Kidney epithelial cell (primary cell): ENCODE data around the gene ADAM19. TPM values are rescaled to one million over a fixed set of nuclear protein-coding genes. Genes with fewer than 3 reads are reported as not detected.

Source experiments
- DNase-seq: peaks from one replicate; pipeline ENCODE4 v3.0.0-alpha.2; 2010; ENCODE audit warnings: low read depth
- H3K27me3 ChIP-seq: 2 replicates; pipeline ENCODE4 v1.6.0; 2011; ENCODE audit warnings: low read length; ENCODE audit not compliant: control insufficient read depth, insufficient read depth
- H3K36me3 ChIP-seq: 2 replicates; pipeline ENCODE4 v1.5.1; 2011; ENCODE audit warnings: low read length; ENCODE audit not compliant: control insufficient read depth, insufficient read depth
- H3K4me3 ChIP-seq: 2 replicates; pipeline ENCODE4 v1.5.1; 2011; ENCODE audit warnings: low read depth, mild to moderate bottlenecking, control low read depth, low read length
- CTCF ChIP-seq: IDR thresholded peaks from 2 replicates; pipeline ENCODE4 v1.5.1; 2011; ENCODE audit warnings: mild to moderate bottlenecking, moderate library complexity, low read length, control low read depth, inconsistent platforms; ENCODE audit not compliant: insufficient read depth, poor library complexity, severe bottlenecking
- total RNA-seq: library from RNA; depleted of rRNA; stranded (reverse); fragments of >200 nt; gene quantifications from 2 replicates; pipeline ENCODE4 v1.2.3, GENCODE V29; 2015

Gene ADAM19
- total RNA-seq, 1 donor from 2014 or later: 61.0 TPM

DNA sequence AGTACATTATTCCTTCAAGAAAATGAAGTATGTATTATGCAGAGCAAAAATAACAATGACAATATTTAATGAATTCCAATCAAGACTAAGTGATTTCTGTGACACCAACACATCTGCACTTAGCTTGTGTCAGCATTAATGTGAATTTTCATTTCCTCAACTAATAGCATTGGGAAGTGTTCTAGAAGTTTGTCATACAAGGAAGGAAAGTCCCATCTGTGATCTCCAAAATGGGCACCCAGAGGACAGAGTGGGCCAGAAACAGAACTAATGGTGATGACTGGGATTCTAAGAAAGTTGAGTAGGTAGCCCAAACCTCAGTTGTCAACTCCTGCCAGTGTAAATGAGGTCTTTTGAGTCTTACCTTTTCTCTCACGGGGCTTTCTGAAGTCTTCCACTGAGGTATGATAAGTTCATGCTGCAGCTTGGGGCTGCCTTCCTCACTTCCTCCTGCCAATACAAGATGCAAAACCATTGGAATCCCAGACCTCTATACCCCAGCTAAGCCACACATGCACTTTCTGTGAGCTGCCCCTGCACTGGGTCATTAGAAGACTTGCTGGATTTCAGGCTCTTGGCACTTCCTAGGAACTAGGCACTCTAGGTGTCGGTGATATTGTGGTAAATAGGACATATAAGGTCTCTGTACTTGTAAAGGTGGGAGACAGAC is 4.9 kb downstream of the ADAM19 start:
- no peak overlapping the region for H3K4me3 ChIP-seq
- no peaks in the 10 kb centered on the region for H3K36me3 ChIP-seq

GRCh38 chr5:157568720-157569119 is 6.9 kb downstream of the ADAM19 start:
- Histone ChIP-seq H3K27me3 (no peaks in the 10 kb centered on the region), H3K36me3 (no peaks in the 10 kb centered on the region), H3K4me3 (no peak overlapping the region)
- TF ChIP-seq CTCF: no peak
- no peak for DNase-seq

More for the DNA sequence above, 4.9 kb downstream of the ADAM19 start:
- H3K27me3 ChIP-seq: no peaks in the 10 kb centered on the region
- TF ChIP-seq CTCF: no peak
- DNase-seq: no peak

- Histone ChIP-seq H3K36me3 (no peaks in the 10 kb centered on the region), H3K4me3 (no peak overlapping the region), H3K27me3 (no peaks in the 10 kb centered on the region)
- no peak for TF ChIP-seq CTCF
- DNase-seq: no peak
Measured at GRCh38 chr5:157568222-157568621, 7.4 kb downstream of the ADAM19 start.

- Histone ChIP-seq H3K36me3 (no peaks in the 10 kb centered on the region), H3K4me3 (no peak overlapping the region), H3K27me3 (no peaks in the 10 kb centered on the region)
- no peak for DNase-seq
- no peak for TF ChIP-seq CTCF
Measured at GRCh38 chr5:157566902-157567489, 8.6 kb downstream of the ADAM19 start.

- no peak for TF ChIP-seq CTCF
- DNase-seq: no peak
- H3K4me3 ChIP-seq: no peak overlapping the region
- H3K27me3 ChIP-seq: no peaks in the 10 kb centered on the region
- H3K36me3 ChIP-seq: no peaks in the 10 kb centered on the region
Measured at GRCh38 chr5:157563929-157564716, 11.5 kb downstream of the ADAM19 start.
